ENCODE data around the gene PKP2.

PKP2 gene

GRCh38 chr12:32860192-32860591 is 36.4 kb downstream of the PKP2 start:
- DNase-seq: no peak

- no peak for DNase-seq
Measured at GRCh38 chr12:32859389-32859788, 37.2 kb downstream of the PKP2 start.

GRCh38 chr12:32854716-32855115 is 41.9 kb downstream of the PKP2 start:
- DNase-seq: no peak

GRCh38 chr12:32854097-32854496 is 42.5 kb downstream of the PKP2 start:
- DNase-seq: no peak

GRCh38 chr12:32847287-32847686 is 49.3 kb downstream of the PKP2 start:
- no peak for DNase-seq

- DNase-seq: no peak
Measured at GRCh38 chr12:32846053-32846452, 50.5 kb downstream of the PKP2 start.

GRCh38 chr12:32843528-32844095 is 53.0 kb downstream of the PKP2 start:
- no peak for DNase-seq

GRCh38 chr12:32841061-32841460 is 55.5 kb downstream of the PKP2 start:
- no peak for DNase-seq

GRCh38 chr12:32839828-32840227 is 56.7 kb downstream of the PKP2 start:
- DNase-seq: no peak

- DNase-seq: no peak
Measured at GRCh38 chr12:32837974-32838373, 58.6 kb downstream of the PKP2 start.

GRCh38 chr12:32836710-32837109 is 59.9 kb downstream of the PKP2 start:
- DNase-seq: no peak

- DNase-seq: no peak
Measured at GRCh38 chr12:32834122-32834521, 62.5 kb downstream of the PKP2 start.

- no peak for DNase-seq
Measured at GRCh38 chr12:32828552-32828951, 68.0 kb downstream of the PKP2 start.

- DNase-seq: no peak
Measured at GRCh38 chr12:32828120-32828519, 68.5 kb downstream of the PKP2 start.

- no peak for DNase-seq
Measured at GRCh38 chr12:32826807-32827412, 69.7 kb downstream of the PKP2 start.

GRCh38 chr12:32824596-32824995 is 72.0 kb downstream of the PKP2 start:
- DNase-seq: no peak

GRCh38 chr12:32822344-32822743 is 74.2 kb downstream of the PKP2 start:
- DNase-seq: no peak

GRCh38 chr12:32821710-32822109 is 74.9 kb downstream of the PKP2 start:
- no peak for DNase-seq

GRCh38 chr12:32821293-32821692 is 75.3 kb downstream of the PKP2 start:
- DNase-seq: no peak

- no peak for DNase-seq
Measured at GRCh38 chr12:32820376-32820931, 76.1 kb downstream of the PKP2 start.

- no peak for DNase-seq
Measured at GRCh38 chr12:32819424-32819823, 77.2 kb downstream of the PKP2 start.

- DNase-seq: no peak
Measured at GRCh38 chr12:32811686-32812392, 84.7 kb downstream of the PKP2 start.

GRCh38 chr12:32809846-32810245 is 86.7 kb downstream of the PKP2 start:
- no peak for DNase-seq

GRCh38 chr12:32809196-32809595 is 87.4 kb downstream of the PKP2 start:
- no peak for DNase-seq

Data from activated CD8-positive, alpha-beta memory T cell treated with anti-CD3 and anti-CD28 coated beads, Interleukin-2, amount 50 U/mL, for 4 hours (primary cell).